ENCODE measurements around the gene LAGE3. TPM values are rescaled to one million over a fixed set of nuclear protein-coding genes. Genes with fewer than 3 reads are reported as not detected.

The LAGE3 gene
- total and polyA plus RNA-seq, 2 donors (not counting 3 experiments of a cell fraction or from before 2014, with no cell fraction given), result 14.3 to 31.9 TPM

- FAIRE-seq, result no peak
- TSS peak; percentile 9 for BruUV-seq (replicated peaks)
- intact Hi-C loops (cut with micrococcal nuclease), result loop anchor here (2.0 kb wide), 1 partner anchor 20 kb away; the partner anchor contains the start of gene LAGE3
- no peak for DNase-seq (ENCODE audit: low read depth, low spot score)
- H2AFZ ChIP-seq (ENCODE audit: low read depth, low read length), result peak within 1 kb of the TSS; percentile 66
- peak within 1 kb of the TSS; percentile 73 to 81 (median 76) for H3K4me3 ChIP-seq (replicated peaks in 1 of 3; ENCODE audit: insufficient read depth in 1 of 3, low read depth in 1 of 3, low read length in 3 of 3)
- TF ChIP-seq POLR2AphosphoS5 (IDR thresholded peaks at IDR 0.05; ENCODE audit: insufficient read depth, low read depth, low read length), result peak; percentile 77
- TF ChIP-seq POLR2A (IDR thresholded peaks at IDR 0.05; ENCODE audit: low read depth, low read length), result peak; percentile 72
- no peak for TF ChIP-seq EZH2 (IDR thresholded peaks at IDR 0.05; ENCODE audit: borderline replicate concordance, low read depth, low read length, severe bottlenecking)
- no peaks in the 10 kb centered on the region for H3K9me1 ChIP-seq (replicated peaks; ENCODE audit: control insufficient read depth, extremely low read depth, insufficient read depth, low read length)
- H3K4me1 ChIP-seq (ENCODE audit: control insufficient read depth, extremely low read depth, insufficient read depth, low read length), result peaks cover 7% of the 10 kb centered on the region
- ChIA-PET POLR2A (interaction anchor here (0.7 to 1.4 kb wide), 3 partner anchors 12 to 61 kb away, joined by 3 to 4 read pairs (median 3); partner anchors contain the start of gene SLC10A3), CTCF (interaction anchor here (1.1 to 2.9 kb wide), 3 partner anchors 14 to 85 kb away, joined by 3 to 8 read pairs (median 4); no protein-coding TSS in a partner anchor)
- no peaks in the 10 kb centered on the region for H3K9me3 ChIP-seq (replicated peaks; ENCODE audit: control insufficient read depth, insufficient read depth, low read length)
- H3K36me3 ChIP-seq (ENCODE audit: control insufficient read depth in 2 of 2, extremely low read depth in 1 of 2, insufficient read depth in 2 of 2, low read length in 2 of 2), result peaks cover 0 to 5% of the 10 kb centered on the region in 2 experiments
- H3K79me2 ChIP-seq (ENCODE audit: control insufficient read depth, insufficient read depth, low read length), result peaks cover 25% of the 10 kb centered on the region
- H3K9ac ChIP-seq (replicated peaks; ENCODE audit: extremely low read depth, insufficient read depth, low read length), result peak within 1 kb of the TSS; percentile 57
- H3K4me2 ChIP-seq (ENCODE audit: insufficient read depth, low read length), result peak within 1 kb of the TSS; percentile 70
- H4K20me1 ChIP-seq (replicated peaks; ENCODE audit: control insufficient read depth, extremely low read depth, insufficient read depth, low read length), result no peaks in the 10 kb centered on the region
- dilution Hi-C loops (cut with MboI; ENCODE audit: extremely low pct_ligation_motif_present, low sequenced_read_pairs), result no loop called here
- H3K27ac ChIP-seq (ENCODE audit: insufficient read depth, low read depth, low read length), result no peak within 1 kb of the TSS
- no peaks in the 10 kb centered on the region for H3K27me3 ChIP-seq (ENCODE audit: control insufficient read depth in 2 of 2, insufficient read depth in 2 of 2, low read length in 2 of 2)
Measured at GRCh38 chrX:154458116-154458953, 20.7 kb downstream of the LAGE3 start, which contains the start of gene PLXNA3. Gene PLXNA3 (plus strand): TSS chrX:154458281. CDS start chrX:154460184, 1,903 bp downstream.

DNA sequence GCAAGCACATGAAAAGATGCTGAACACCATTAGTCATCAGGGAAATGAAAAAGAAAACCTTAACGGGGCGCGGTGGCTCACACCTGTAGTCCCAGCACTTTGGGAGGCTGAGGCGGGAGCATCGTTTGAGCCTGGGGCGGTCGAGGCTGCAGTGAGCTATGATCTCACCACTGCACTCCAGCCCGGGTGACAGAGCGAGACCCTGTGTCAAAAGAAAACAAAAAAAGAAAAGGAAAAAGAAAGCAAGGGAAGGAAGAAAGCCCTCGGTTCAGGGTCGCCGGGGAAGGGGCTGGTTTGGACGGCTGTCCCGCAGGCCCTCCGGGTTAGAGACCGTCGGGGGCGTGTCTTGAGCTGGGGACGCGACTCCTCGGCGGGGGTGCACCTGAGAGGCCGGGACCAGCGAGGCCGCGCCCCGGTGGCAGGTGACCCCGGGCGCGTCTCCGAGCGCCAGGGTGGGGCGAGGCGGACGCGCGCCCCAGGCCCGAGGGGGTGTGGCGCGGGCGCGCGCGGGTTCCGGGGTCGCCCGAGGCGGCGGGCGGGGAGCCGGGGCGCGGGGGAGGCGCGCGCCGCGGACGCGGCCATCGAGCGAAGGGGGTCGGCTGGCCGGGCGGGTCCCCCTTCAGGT, 21.5 kb downstream of the LAGE3 start:
- H3K4me1 ChIP-seq (ENCODE audit: control insufficient read depth, extremely low read depth, insufficient read depth, low read length), result peaks cover 7% of the 10 kb centered on the region
- no peak overlapping the region for H3K27ac ChIP-seq (ENCODE audit: insufficient read depth, low read depth, low read length)
- POLR2A ChIA-PET, result no interaction called here
- H3K9me3 ChIP-seq (replicated peaks; ENCODE audit: control insufficient read depth, insufficient read depth, low read length), result no peaks in the 10 kb centered on the region
- peak overlapping the region; percentile 25 to 81 (median 56) for H3K4me3 ChIP-seq (replicated peaks in 1 of 3; ENCODE audit: insufficient read depth in 1 of 3, low read depth in 1 of 3, low read length in 3 of 3)
- peak; percentile 79 for FAIRE-seq
- no peak for DNase-seq (ENCODE audit: low read depth, low spot score)
- no peaks in the 10 kb centered on the region for H3K27me3 ChIP-seq (ENCODE audit: control insufficient read depth in 2 of 2, insufficient read depth in 2 of 2, low read length in 2 of 2)
- H3K9me1 ChIP-seq (replicated peaks; ENCODE audit: control insufficient read depth, extremely low read depth, insufficient read depth, low read length), result no peaks in the 10 kb centered on the region
- H2AFZ ChIP-seq (ENCODE audit: low read depth, low read length), result peak overlapping the region; percentile 66
- peaks cover 25% of the 10 kb centered on the region for H3K79me2 ChIP-seq (ENCODE audit: control insufficient read depth, insufficient read depth, low read length)
- peak overlapping the region; percentile 31 for H3K4me2 ChIP-seq (ENCODE audit: insufficient read depth, low read length)
- dilution Hi-C loops (cut with MboI; ENCODE audit: extremely low pct_ligation_motif_present, low sequenced_read_pairs), result no loop called here
- TF ChIP-seq FOS (IDR thresholded peaks at IDR 0.05; ENCODE audit: borderline replicate concordance, insufficient read depth, low read length), result no peak
- TF ChIP-seq JUN (IDR thresholded peaks at IDR 0.05; ENCODE audit: borderline replicate concordance, insufficient read depth, insufficient read length, low read depth), result no peak
- no peak for TF ChIP-seq GATA2 (IDR thresholded peaks at IDR 0.05; ENCODE audit: insufficient read depth, insufficient read length, low read depth, low read length)
- no peak for TF ChIP-seq MYC (IDR thresholded peaks at IDR 0.05; ENCODE audit: low read depth, low read length)
- TF ChIP-seq, protein P1, sequence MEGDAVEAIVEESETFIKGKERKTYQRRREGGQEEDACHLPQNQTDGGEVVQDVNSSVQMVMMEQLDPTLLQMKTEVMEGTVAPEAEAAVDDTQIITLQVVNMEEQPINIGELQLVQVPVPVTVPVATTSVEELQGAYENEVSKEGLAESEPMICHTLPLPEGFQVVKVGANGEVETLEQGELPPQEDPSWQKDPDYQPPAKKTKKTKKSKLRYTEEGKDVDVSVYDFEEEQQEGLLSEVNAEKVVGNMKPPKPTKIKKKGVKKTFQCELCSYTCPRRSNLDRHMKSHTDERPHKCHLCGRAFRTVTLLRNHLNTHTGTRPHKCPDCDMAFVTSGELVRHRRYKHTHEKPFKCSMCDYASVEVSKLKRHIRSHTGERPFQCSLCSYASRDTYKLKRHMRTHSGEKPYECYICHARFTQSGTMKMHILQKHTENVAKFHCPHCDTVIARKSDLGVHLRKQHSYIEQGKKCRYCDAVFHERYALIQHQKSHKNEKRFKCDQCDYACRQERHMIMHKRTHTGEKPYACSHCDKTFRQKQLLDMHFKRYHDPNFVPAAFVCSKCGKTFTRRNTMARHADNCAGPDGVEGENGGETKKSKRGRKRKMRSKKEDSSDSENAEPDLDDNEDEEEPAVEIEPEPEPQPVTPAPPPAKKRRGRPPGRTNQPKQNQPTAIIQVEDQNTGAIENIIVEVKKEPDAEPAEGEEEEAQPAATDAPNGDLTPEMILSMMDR (IDR thresholded peaks at IDR 0.05; ENCODE audit: extremely low read depth in 1 of 2, insufficient read depth in 1 of 2, low read depth in 1 of 2, low read length in 2 of 2), result no peak
- no peak for TF ChIP-seq POLR2A (IDR thresholded peaks at IDR 0.05; ENCODE audit: low read depth, low read length)
- TF ChIP-seq EZH2 (IDR thresholded peaks at IDR 0.05; ENCODE audit: borderline replicate concordance, low read depth, low read length, severe bottlenecking), result no peak
- TF ChIP-seq, protein P2, sequence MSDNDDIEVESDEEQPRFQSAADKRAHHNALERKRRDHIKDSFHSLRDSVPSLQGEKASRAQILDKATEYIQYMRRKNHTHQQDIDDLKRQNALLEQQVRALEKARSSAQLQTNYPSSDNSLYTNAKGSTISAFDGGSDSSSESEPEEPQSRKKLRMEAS (IDR thresholded peaks at IDR 0.05; ENCODE audit: insufficient read depth, insufficient read length), result no peak
- no peak for TF ChIP-seq POLR2AphosphoS5 (IDR thresholded peaks at IDR 0.05; ENCODE audit: insufficient read depth, low read depth, low read length)
- no peaks in the 10 kb centered on the region for H4K20me1 ChIP-seq (replicated peaks; ENCODE audit: control insufficient read depth, extremely low read depth, insufficient read depth, low read length)
- CTCF ChIA-PET, result interaction anchor here (1.2 to 2.9 kb wide), 2 partner anchors 70 to 84 kb away, joined by 4 to 8 read pairs; no protein-coding TSS in a partner anchor
- peak overlapping the region; percentile 57 for H3K9ac ChIP-seq (replicated peaks; ENCODE audit: extremely low read depth, insufficient read depth, low read length)
- H3K36me3 ChIP-seq (ENCODE audit: control insufficient read depth in 2 of 2, extremely low read depth in 1 of 2, insufficient read depth in 2 of 2, low read length in 2 of 2), result peaks cover 0 to 5% of the 10 kb centered on the region in 2 experiments
- BruUV-seq (replicated peaks), result no TSS peak
- intact Hi-C loops (cut with micrococcal nuclease), result loop anchor here (2.0 kb wide), 1 partner anchor 21 kb away; the partner anchor contains the start of gene LAGE3

All from endothelial cell of umbilical vein (primary cell).